OCI-M2 (cell line): Measurements from ENCODE around the gene KCNH8.

Source experiments
- DNase-seq: peaks from one replicate; lab custom pipeline; 2025; ENCODE audit not compliant: unreplicated experiment; lab: John Stamatoyannopoulos, UW

KCNH8 gene

DNA sequence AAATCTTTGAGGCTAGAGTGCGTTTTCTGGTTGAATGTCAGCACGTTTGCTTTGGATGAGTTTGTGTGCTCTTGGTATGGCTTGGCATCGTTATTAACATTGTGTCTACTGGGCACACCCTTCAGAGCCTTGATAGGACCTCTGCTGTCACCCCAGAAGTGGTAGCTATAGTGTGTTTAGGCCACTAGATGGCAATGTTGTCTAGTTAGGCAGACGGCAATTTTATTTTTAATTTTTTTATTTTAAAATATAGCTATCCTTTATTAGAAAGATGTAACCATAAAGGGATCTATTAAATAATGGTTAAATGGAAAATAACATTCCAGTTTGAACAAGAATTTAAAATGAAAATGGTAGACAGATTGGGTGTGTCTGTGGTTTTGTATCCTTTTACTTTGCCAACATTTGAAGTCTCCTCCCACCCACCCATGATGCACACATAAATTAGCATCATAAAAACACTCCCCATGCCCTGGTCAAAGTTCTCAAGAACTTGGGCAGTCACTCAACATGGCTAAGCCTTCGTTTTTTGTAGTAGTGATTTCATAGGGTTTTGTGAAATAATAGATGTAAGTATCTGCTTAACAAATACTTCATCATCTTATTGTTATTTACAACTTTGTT lies 200.7 kb downstream of the KCNH8 start:
- no peak for DNase-seq

DNA sequence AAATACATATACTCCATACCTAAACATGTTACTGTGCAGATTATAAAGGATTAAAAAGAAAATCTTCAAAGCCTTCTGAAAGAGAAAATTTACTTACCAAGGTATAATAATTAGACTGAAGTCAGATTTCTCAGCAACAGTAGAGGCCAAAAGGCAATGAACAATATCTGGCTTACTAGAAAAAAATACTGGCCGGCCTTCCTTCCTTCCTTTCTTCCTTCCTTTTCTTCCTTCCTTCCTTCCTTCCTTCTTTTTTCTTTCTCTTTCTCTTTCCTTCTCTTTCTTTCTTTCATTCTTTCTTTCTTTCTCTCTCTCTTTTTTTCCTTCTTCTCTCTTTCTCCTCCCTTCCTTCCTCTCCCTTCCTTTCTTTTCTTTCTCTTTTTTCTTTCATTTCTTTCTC lies 209.6 kb downstream of the KCNH8 start:
- DNase-seq, result no peak

DNA sequence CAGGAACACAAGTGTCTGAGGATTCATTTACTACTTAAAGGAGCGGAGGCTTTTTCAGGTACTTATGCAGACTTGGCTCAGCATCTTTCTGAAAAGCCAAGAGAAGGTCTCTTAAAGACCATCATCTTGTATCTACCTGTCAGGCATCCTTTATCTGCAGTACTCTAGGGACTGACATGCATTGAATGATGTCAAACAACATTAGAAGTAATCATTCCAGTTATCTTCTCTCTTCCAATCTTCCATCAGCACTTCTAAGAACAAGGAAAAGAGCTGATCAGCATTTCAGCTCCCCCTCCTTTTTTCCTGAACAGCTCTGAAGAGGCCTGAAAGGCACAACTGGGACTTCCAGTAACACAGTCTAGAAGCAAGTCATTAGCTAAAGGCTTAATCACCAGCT lies 214.8 kb downstream of the KCNH8 start:
- no peak for DNase-seq

DNA sequence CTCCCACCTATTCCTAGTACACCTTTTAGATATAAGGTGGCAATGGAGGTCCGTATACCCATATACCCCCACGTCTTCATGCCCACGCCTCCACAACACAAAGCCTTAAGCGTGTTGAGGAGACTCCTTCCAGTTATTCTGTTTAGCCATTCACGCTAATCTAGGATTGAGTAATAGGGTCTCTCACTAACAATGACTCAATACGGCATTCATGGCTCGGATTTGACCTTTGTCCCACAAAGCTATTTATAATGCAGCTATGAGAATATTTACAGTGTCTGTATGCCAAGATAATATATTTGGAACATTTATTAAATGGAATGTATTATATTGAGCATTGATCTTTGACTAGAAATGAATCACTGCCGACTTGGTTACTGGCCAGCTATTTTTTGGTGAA lies 215.8 kb downstream of the KCNH8 start:
- no peak for DNase-seq

DNA sequence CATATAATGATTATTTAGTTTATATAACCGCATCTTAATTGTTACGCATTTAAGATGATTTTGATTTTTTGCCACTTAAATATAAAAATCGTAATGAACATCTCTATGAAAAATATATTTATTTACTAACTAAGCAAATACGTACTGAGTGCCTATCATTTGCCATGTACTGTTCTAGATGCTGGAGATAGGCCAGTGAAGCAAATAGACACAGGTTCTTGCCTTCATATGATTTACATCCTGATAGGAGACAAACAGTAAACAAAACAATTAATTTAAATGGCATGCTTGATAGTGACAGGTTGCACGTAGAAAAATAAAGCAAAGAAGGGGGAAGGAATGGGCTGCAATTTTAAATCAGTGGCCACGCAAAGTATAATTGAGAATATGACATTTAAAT lies 217.2 kb downstream of the KCNH8 start:
- no peak for DNase-seq

DNA sequence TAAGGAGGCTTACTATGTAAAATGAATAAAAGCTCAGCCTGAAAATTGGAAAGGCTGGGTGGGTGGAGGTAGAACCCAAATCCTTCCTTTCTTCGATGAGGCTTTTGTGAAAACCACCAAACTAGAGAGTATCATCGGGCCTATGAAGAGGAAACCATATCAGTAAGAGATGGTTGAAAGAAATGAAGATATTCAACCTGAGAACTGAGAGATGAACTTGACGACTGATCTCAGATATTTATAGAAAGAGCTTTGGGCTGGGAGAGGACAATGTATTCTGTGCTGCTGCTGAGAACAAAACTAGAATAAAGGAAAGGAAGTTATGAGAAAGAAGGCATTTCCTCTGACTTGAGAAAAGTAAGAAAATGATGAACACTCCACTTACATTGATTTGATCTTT lies 236.6 kb downstream of the KCNH8 start:
- DNase-seq, result no peak

DNA sequence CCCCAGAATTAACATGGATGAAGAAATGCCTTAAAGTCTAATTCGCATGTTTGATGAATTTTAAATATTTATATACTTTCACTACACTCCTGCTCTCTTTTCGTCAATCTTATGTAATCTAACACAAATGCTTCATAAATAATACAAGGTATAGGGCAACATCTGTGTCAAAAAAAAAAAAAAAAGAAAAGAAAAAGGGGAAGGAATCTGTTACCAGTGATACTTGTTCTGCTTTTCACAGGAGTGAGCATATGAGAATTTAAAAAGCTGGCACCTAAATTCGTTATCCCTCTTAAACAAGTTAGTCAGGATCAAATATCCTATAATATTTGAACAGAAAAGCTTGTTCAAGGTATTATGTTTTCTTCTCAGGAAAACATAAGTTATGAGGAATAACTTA lies 243.8 kb downstream of the KCNH8 start:
- no peak for DNase-seq

DNA sequence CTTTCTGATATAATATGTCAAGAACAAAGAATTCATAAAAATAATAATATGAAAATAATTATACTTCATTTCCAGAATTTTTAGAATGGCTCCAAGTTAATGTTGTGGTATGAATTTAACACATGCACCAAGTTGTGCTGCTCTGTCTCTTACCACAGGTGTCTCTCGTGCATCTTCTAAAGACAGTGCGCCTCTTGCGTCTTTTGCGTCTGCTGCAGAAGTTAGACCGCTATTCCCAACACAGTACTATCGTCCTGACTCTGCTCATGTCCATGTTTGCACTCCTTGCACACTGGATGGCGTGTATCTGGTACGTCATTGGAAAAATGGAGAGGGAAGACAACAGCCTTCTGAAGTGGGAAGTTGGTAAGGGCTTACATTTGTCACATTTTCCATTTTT lies 246.6 kb downstream of the KCNH8 start:
- no peak for DNase-seq

DNA sequence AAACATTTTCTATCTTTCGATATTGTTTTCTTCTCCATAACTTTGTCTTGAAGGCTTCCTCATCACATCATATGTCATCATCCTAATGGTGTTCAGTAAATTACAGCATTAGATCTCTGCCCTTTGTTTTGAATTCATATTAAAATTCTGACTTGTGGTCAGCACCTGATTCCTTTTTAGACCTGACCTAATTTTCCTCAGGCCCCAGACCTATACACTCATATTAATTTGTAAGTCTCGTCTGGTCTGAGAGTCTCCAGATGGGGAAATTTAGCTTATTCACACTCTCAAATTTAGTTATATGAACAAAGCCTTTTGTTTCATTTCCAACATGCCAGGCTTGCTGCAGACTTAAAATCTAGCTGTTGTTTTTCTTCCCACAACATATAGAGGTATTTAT lies 248.4 kb downstream of the KCNH8 start:
- DNase-seq, result no peak

DNA sequence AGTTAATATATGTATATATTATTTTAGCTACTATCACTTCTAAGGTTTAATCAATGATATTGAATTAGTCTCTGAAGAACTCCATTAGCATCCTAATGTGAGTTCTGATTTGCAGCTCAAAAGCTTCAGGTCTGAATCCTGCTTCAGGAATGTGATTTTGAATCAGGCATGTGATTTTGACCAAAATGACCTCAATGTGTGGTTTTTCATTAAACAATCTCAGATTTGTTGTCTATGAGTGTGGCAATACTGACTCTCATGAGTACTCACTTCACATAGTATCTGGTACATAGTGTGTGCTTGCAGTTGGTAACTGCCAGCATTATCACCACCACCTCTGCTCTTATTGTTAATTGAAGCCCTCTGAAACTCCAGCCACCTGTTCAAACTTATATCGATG lies 251.0 kb downstream of the KCNH8 start:
- DNase-seq, result no peak

DNA sequence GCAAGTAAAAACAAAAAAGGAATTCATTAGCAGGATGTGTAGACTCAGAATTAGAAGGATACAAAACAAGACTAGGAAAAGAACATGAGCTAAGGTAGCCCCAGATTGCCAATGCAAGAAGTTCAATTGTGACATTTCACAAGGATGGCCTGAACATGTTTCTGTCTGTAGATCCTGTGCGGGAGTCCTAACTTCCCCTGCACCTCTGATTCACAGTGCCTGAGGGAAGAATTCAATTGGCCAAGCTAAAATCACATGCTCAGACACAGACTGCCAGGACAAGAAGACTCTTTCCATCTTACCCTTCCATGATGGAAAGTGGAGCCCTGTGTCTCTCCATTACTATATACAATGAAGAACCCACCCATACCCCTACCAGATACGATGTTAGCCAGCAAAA lies 251.5 kb downstream of the KCNH8 start:
- DNase-seq, result no peak

DNA sequence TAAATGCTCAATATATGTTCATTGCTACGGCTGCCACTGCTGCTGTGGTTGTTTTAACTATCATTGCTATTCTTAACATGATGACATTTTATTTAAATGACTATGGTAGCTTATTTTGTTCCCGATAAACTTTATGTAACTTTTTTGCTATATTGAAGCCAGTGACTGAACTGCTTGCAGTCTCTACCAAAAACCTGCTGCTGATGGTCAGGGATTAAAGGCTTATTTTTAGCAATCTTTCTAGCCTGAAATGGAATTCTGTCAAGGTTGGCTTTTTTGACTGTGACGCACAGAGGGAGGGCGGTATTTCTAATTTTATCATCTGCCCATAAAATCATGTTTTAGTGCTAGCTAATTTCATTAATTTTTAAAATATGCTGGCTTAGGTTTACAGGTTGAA lies 271.8 kb downstream of the KCNH8 start:
- no peak for DNase-seq

DNA sequence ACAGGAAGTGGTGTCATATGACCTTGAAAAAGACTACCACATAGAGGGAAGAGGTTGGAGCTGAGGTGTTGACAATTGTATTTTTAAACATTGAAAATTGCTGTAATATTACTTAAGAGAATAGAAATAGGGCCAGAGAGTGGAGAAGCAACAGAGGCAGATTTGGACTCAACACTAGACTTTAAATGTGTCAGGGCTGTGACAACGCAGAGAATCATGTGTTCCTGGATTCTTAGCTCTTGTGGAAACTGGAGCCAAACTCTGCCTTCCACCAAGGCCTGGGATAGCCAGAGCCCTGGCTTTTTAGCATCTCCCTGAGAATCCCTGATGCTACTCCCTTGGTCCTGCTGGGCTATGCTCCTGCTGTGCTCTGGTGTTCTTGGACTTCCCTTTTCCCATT lies 277.5 kb downstream of the KCNH8 start:
- DNase-seq, result no peak

DNA sequence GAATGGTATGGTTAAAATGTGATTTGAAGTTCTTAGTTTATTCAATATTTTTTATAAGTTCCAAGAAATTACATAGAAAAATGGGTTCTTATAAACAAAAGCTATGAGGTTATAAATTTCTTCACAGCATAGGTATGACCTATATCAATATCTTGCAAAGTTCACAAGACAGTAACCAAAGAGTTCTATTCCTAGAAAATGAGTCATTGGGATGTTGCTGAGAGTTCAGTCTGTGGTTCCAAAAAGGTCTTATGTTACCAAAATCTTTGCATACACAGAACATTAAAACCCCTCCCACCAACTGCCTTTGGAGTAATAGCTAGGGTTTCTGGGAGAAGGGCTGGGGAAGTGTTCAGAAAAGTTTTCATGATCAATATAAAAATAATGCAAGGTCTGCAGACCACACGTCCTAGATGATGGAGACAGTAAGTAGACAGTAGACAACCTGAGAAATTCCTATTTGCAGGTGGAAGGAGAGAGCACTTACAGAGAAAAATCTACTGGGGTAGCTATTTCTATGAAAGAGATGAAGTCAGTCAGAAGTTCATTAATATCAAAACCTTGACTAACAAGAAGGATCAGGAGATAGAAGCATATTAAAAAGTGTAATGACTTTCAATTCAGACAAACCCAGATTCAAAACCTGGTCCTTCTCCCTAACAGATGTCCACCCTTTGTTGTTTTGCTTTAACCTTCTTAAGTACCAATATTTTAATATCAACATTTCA lies 279.3 kb downstream of the KCNH8 start:
- DNase-seq, result no peak

DNA sequence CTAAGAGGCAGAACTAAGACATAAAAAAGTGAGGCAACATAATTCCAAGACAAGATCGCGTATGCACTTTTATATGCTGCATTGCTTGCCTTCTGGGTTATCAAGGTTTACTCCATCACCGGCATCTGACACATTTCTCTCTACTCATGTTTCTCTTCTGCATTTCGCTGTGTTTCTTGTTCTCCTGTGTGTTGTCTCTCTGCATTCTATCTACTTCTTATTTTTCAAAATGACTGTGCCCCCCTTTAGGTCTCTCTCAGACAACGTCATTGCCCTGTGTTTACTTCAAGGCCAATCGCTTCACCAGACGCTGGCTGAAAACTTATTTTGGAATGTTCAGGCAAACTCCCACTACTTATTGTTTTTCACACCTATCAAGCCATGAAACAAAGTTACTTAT lies 280.4 kb downstream of the KCNH8 start:
- no peak for DNase-seq

DNA sequence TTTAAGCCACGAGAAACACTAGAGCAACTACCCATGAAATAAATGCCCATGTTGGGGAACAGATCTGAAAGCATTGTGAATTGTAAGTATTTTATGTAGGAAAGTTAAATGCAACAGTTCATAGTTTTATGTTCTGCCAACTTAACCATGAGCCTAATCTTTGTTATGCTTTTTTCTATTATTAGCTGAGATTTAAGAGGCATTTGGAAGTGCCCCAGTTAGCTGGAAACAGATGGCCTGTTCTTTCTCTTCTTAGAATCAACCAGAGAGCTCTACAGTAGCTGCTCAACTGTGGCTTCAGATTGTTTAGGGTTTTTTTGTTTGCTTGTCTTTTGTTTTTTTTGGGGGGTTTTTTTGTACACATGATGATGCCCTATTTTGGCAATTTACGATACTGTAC lies 284.4 kb downstream of the KCNH8 start:
- no peak for DNase-seq

DNA sequence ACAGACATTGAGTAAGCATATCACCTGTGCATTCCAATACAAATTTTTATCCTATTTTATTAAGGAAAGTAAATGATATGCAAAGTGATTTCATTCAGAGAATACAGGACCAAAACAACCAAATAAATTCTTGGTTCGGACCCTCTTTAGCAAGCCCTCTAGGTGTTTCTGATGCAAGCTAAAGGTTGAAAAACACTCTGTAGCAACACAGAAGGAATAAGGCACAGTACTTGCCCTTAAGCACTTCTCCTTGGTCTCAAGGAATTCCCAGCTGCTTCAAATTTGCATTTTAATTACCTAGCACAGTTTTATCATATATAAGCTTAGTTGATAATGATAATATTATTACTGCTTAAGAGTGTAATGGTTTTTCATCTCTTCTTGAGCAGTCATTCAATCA lies 288.4 kb downstream of the KCNH8 start:
- no peak for DNase-seq

DNA sequence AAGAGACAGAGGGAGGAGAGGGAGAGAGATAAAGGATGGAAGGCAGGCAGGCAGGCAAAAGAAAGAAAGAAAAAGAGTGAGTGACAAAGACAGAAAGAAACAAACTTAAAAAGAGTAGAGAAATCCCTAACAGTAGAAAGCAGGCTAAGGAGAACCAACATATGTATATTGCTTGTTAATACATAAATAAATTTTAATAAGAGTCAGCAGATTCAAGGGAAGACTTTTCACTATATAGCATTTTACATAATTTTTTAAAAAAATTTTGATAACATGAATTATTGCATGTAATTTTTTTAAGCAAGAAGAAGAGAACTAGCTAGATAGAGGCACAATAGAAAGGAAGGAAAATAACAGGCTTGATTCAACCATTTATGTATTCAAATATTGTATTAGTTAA lies 291.6 kb downstream of the KCNH8 start:
- no peak for DNase-seq

DNA sequence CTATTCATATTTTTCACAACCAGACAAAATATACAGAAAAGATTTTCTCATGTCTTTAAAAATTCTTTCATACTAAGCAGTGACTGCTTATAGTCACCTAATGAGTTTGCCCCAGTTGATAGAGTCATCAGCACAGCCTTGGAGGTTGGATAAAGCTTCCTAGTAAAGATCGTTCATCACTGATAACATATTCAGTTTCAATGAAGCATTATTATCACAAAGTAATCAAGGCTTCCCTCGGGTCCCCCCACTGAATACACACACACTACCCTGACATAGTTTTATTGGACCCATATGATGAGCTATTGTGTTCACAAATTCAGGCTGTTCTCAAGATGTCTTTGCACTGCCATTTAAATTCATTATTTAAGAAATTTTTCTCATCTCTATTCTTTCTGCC lies 297.8 kb downstream of the KCNH8 start:
- DNase-seq, result no peak

DNA sequence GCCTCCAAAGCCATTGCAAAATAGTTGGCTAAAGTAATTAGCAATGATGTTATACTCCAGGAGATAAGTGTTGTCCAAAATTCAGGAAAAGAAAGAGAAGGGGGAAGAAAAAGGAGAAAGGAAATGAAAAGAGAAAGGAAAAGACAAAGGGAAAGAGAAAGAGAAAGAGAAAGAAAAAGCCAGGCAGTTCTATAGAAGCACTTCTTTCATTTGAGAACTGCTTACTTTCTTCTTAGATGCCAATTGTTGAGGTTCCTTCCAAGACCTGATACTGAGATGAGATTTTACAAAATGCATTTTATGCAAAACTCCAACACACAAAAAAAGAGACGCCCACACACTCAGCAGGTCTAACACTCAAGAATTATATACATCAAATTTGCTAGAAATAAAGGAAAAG lies 298.4 kb downstream of the KCNH8 start:
- DNase-seq, result no peak

DNA sequence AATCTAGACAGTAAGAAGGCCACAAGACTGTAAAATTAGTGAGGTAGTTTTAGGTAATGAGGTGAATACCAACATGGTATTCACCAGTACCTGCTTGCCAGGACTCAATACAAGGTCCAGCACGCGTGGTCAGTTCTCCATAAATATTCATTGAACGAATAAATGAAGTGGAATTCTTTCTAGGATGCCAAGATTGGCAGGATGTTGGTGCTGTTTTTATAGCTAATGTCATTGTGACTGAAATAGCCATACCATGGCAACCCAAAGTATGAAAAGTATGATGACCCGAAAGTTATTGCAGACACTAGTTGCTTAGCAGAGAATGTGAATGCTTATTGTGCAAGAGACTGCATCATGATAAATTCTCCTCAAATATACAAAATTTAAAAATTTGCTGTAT lies 307.2 kb downstream of the KCNH8 start:
- DNase-seq, result no peak

DNA sequence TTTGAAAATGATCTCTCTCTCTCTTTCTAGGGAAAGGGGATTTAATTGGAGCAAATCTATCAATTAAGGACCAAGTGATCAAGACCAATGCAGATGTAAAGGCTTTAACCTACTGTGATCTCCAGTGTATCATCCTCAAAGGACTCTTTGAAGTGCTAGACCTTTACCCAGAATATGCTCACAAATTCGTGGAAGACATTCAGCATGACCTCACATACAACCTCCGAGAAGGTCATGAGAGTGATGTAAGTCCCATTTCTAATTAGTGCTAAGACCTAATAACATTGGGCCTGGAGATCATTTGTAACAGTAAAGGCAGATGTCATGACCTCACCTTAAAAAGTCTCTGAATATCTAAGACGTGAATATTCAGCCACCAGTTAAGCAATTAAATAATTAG lies 308.4 kb downstream of the KCNH8 start:
- DNase-seq, result no peak

DNA sequence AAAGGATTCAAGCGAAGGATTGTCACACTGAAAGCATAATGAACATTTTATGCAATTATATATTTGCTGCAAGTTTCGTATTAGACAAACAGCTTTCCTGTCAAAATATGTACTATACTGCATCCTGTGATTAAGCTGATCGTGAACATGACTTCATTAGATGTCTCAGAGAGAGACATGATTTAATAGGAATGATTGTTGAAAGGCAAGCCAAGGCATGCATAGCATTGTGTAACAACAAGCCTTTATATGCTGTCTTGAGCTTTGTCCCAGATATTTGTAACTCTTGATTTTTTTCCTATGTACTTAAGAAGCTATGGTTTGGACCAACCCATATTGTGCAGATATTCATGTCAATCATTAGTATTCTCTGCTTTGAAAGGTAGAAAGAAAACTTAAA lies 309.1 kb downstream of the KCNH8 start:
- DNase-seq, result no peak
